Measurements from ENCODE around the gene PTPRD. TPM values are rescaled to one million over a fixed set of nuclear protein-coding genes. Genes with fewer than 3 reads are reported as not detected.

Gene PTPRD
- total RNA-seq, 1 donor from 2014 or later, result 197 TPM

- Mint-ChIP-seq H3K4me1 (ENCODE audit: unreplicated experiment) (no peaks in the 10 kb centered on the region), H3K36me3 (no peaks in the 10 kb centered on the region), H3K4me3 (no peak overlapping the region), H3K27me3 (no peaks in the 10 kb centered on the region), H3K9me3 (no peaks in the 10 kb centered on the region), H3K27ac (no peak overlapping the region)
- DNase-seq (ENCODE audit: extremely low spot score, unreplicated experiment), result no peak
- TF ChIP-seq CTCF (conservative IDR thresholded peaks at IDR 0.05), result no peak
Measured at GRCh38 chr9:10080012-10080411, 532.8 kb downstream of the PTPRD start.

GRCh38 chr9:10079284-10079964 is 533.4 kb downstream of the PTPRD start:
- no peak overlapping the region for H3K4me3 Mint-ChIP-seq
- no peaks in the 10 kb centered on the region for H3K9me3 Mint-ChIP-seq
- H3K27ac Mint-ChIP-seq, result no peak overlapping the region
- no peaks in the 10 kb centered on the region for H3K27me3 Mint-ChIP-seq
- no peak for TF ChIP-seq CTCF (conservative IDR thresholded peaks at IDR 0.05)
- H3K36me3 Mint-ChIP-seq, result no peaks in the 10 kb centered on the region
- DNase-seq (ENCODE audit: extremely low spot score, unreplicated experiment), result no peak
- no peaks in the 10 kb centered on the region for H3K4me1 Mint-ChIP-seq (ENCODE audit: unreplicated experiment)

GRCh38 chr9:10071579-10071978 is 541.2 kb downstream of the PTPRD start:
- no peak overlapping the region for H3K4me3 Mint-ChIP-seq
- H3K36me3 Mint-ChIP-seq, result no peaks in the 10 kb centered on the region
- no peak for DNase-seq (ENCODE audit: extremely low spot score, unreplicated experiment)
- no peaks in the 10 kb centered on the region for H3K4me1 Mint-ChIP-seq (ENCODE audit: unreplicated experiment)
- H3K9me3 Mint-ChIP-seq, result no peaks in the 10 kb centered on the region
- H3K27ac Mint-ChIP-seq, result no peak overlapping the region
- no peaks in the 10 kb centered on the region for H3K27me3 Mint-ChIP-seq
- no peak for TF ChIP-seq CTCF (conservative IDR thresholded peaks at IDR 0.05)

GRCh38 chr9:10062629-10063395 is 550.0 kb downstream of the PTPRD start:
- no peak for DNase-seq (ENCODE audit: extremely low spot score, unreplicated experiment)
- TF ChIP-seq CTCF (conservative IDR thresholded peaks at IDR 0.05), result no peak
- Mint-ChIP-seq H3K27ac (no peak overlapping the region), H3K4me1 (ENCODE audit: unreplicated experiment) (no peaks in the 10 kb centered on the region), H3K4me3 (no peak overlapping the region), H3K27me3 (no peaks in the 10 kb centered on the region), H3K9me3 (no peaks in the 10 kb centered on the region), H3K36me3 (no peaks in the 10 kb centered on the region)

- no peak overlapping the region for H3K4me3 Mint-ChIP-seq
- DNase-seq (ENCODE audit: extremely low spot score, unreplicated experiment), result no peak
- TF ChIP-seq CTCF (conservative IDR thresholded peaks at IDR 0.05), result no peak
- H3K27ac Mint-ChIP-seq, result no peak overlapping the region
- H3K9me3 Mint-ChIP-seq, result no peaks in the 10 kb centered on the region
- H3K27me3 Mint-ChIP-seq, result no peaks in the 10 kb centered on the region
- H3K4me1 Mint-ChIP-seq (ENCODE audit: unreplicated experiment), result no peaks in the 10 kb centered on the region
- H3K36me3 Mint-ChIP-seq, result no peaks in the 10 kb centered on the region
Measured at GRCh38 chr9:10059044-10059443, 553.8 kb downstream of the PTPRD start.
